ENCODE measurements around the gene ACAP2.
A peak's percentile ranks its signal among the peaks of the same experiment; 100 is the strongest.
"Not testable (repeated sequence)": the region's sequence is repeated elsewhere in the genome, so short reads cannot be mapped to it uniquely, and the experiment has no call there.

The ACAP2 gene, protein sequence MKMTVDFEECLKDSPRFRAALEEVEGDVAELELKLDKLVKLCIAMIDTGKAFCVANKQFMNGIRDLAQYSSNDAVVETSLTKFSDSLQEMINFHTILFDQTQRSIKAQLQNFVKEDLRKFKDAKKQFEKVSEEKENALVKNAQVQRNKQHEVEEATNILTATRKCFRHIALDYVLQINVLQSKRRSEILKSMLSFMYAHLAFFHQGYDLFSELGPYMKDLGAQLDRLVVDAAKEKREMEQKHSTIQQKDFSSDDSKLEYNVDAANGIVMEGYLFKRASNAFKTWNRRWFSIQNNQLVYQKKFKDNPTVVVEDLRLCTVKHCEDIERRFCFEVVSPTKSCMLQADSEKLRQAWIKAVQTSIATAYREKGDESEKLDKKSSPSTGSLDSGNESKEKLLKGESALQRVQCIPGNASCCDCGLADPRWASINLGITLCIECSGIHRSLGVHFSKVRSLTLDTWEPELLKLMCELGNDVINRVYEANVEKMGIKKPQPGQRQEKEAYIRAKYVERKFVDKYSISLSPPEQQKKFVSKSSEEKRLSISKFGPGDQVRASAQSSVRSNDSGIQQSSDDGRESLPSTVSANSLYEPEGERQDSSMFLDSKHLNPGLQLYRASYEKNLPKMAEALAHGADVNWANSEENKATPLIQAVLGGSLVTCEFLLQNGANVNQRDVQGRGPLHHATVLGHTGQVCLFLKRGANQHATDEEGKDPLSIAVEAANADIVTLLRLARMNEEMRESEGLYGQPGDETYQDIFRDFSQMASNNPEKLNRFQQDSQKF

DNA sequence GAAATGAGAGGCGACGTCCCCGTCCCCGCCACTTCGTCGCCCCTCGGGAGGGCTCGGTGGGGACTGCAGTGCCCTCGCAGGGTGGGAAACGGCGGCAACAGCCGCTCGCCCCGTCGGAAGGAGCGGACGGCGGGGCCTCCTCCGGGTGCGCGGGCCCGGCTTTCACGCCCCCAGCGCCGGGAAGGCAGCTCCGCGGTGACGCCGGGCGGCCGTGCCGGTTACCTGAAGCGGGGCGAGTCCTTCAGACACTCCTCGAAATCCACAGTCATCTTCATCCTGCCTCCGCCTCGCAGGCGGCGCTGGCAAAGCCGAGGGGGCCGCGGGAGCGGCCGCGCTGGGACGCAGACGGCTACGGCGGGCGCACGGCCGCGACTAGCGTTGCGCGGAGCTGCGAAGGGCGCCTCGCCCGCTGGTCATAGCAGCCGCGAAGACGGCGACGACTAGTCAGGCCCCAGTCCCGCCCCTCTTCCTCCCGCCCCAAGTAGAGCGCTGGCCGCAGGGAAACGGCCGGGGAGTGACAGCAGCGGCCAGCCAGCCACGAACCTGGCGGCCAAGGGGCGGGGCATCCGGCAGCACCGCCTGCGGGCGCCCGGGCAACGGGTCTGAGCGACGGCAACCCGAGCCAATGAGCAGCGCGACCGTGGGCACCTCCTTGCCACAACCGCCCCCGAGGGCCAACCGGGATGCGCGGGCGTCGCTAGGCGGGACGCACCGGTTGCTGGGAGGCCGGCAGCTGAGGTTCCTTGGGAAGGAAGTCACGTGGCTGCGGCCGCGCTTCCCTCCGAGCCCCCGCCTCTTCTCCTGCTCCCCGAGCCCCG lies at the start of gene ACAP2:
TSS of gene ACAP2 (minus strand) at position 448 of the 818 bp plus-strand sequence. CDS start at position 275, 173 bp downstream.
- TF ChIP-seq, protein P1, sequence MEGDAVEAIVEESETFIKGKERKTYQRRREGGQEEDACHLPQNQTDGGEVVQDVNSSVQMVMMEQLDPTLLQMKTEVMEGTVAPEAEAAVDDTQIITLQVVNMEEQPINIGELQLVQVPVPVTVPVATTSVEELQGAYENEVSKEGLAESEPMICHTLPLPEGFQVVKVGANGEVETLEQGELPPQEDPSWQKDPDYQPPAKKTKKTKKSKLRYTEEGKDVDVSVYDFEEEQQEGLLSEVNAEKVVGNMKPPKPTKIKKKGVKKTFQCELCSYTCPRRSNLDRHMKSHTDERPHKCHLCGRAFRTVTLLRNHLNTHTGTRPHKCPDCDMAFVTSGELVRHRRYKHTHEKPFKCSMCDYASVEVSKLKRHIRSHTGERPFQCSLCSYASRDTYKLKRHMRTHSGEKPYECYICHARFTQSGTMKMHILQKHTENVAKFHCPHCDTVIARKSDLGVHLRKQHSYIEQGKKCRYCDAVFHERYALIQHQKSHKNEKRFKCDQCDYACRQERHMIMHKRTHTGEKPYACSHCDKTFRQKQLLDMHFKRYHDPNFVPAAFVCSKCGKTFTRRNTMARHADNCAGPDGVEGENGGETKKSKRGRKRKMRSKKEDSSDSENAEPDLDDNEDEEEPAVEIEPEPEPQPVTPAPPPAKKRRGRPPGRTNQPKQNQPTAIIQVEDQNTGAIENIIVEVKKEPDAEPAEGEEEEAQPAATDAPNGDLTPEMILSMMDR (IDR thresholded peaks at IDR 0.05; ENCODE audit: low read depth, low read length): no peak
- DNase-seq (ENCODE audit: extremely low read depth, low read depth): peak; percentile 99

DNA sequence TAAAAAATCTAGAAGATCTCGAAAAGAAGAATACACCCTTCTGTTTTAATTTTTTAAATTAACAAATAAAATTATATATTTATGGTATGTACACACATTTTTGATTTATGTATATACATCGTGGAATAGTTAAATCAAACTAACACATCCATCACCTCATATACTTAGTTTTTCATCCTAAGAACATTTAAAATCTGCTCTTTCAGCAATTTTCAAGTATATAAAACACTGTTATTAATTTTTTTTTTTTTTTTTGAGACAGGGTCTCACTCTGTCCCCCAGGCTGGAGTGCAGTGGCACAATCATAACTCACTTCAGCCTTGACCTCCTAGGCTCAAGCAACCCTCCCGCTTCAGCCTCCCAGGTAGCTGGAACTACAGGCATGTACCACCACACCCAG lies 32.8 kb upstream of the ACAP2 start:
- TF ChIP-seq, protein P1 (IDR thresholded peaks at IDR 0.05; ENCODE audit: low read depth, low read length): no peak
- DNase-seq (ENCODE audit: extremely low read depth, low read depth): no peak

DNA sequence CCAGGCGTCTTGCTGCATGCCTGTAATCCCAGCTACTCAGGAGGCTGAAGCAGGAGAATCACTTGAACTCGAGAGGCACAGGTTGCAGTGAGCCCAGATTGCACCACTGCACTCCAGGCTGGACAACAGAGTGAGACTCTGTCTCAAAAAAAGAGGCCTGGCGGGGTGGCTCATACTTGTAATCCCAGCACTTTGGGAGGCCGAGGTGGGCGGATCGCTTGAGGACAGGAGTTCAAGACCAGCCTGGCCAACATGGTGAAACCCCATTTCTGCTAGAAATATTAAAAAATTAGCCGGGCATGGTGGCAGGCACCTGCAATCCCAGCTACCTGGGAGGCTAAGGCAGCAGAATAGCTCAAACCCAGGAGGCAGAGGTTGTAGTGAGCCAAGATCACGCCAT lies 32.3 kb upstream of the ACAP2 start:
- DNase-seq (ENCODE audit: extremely low read depth, low read depth): not testable (repeated sequence)

DNA sequence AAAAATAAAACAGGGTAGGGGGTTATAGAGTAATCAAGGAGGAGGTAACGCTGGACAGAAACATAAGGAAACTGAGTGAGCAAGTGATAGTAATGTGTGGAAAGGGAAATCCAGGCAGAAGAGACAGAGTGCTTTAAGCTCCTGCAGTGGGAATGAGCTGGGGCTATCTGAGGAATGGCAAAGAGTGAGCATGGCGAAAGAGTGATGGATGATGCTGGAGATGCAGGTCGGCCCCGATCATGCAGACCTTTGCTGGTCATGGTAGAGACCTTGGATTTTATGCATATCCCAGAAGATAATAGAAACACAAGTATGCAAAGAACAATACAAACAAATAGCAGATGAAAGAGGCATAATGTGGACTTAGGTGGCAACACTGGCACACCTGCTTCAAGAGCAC lies 26.0 kb upstream of the ACAP2 start:
- DNase-seq (ENCODE audit: extremely low read depth, low read depth): no peak
- TF ChIP-seq, protein P1 (IDR thresholded peaks at IDR 0.05; ENCODE audit: low read depth, low read length): no peak

DNA sequence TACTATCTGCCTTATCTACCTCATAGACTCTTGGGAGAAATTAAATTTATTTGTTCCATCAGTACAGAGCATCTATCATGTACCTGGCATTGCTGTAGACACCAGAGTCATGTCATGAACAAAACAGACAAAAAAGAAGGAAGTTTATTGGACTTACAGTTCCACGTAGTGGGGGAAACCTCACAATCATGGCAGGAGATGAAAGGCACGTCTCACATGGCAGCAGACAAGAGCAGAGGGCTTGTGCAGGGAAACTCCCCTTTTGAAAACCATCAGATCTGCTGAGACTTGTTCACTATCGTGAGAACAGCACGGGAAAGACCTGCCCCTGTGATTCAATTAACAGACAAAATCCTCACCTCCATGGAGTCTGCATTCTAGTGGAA lies 25.6 kb upstream of the ACAP2 start:
- DNase-seq (ENCODE audit: extremely low read depth, low read depth): no peak

DNA sequence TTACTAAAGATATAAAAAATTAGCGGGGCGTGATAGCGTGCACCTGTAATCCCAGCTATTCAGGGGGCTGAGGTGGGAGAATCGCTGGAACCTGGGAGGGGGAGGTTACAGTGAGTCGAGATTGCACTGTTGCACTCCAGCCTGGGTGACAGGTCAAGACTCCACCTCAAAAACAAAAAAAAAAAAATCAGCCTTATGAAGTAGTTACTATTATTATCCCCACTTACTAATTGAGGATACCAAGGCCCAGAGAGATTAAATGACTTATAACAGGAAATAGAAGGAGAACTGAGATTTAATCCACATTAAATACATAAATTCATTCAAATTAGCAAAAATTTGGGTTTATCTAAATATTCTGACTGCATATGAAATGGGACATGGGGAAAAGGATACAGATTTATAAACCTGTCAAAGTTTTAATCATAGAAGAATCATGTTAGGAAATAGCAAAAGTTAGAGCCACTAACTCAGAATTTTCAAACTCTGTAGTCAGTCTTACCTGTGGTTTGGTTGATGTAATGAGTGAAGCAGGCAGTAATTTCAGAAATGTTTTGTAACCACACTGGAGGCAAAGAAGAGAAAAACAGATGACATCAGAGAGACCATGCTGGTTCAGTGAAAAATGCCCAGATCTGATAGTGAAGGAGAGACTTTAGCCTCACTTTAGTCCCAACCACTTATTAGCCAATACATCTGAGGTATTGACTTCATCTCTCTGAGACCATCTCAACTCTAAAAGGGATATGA lies 25.0 kb upstream of the ACAP2 start:
- TF ChIP-seq, protein P1 (IDR thresholded peaks at IDR 0.05; ENCODE audit: low read depth, low read length): no peak
- no peak for DNase-seq (ENCODE audit: extremely low read depth, low read depth)

More for the DNA sequence above, 25.6 kb upstream of the ACAP2 start:
- TF ChIP-seq, protein P1 (IDR thresholded peaks at IDR 0.05; ENCODE audit: low read depth, low read length): no peak

DNA sequence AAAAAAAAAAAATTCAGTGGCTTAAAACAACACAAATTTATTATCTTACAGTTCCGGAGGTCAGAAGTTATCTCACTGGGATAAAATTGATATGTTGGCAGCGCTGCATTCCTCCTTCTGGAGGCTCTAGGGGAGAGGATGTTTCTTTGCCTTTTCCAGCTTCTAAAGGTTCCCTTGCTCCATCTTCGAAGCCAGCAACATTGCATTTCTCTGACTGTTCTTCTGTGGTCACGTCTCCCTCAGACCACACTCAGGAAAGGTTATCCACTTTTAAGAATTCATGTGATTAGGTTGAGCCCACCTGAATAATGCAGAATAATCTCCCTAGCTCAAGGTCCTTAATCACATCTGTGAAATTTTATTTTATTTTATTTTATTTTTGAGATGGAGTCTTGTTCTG lies 23.4 kb upstream of the ACAP2 start:
- no peak for DNase-seq (ENCODE audit: extremely low read depth, low read depth)
- TF ChIP-seq, protein P1 (IDR thresholded peaks at IDR 0.05; ENCODE audit: low read depth, low read length): no peak

DNA sequence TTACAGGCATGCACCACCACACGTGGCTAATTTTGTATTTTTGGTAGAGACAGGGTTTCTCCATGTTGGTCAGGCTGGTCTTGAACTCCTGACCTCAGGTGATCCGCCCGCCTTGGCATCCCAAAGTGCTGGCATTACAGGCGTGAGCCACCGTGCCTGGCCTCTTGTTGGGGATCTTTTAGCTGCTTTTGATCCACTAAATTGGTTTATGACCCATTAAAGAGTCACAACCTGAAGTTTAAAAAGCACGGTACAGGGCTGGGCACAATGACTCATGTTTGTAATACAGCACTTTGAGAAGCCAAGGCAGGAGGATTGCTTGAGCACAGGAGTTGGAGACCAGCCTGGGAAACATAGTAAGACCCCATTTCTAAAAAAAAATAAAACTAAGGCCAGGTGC lies 20.1 kb upstream of the ACAP2 start:
- DNase-seq (ENCODE audit: extremely low read depth, low read depth): not testable (repeated sequence)

Data from AG09319 (cell line).